Measurements from ENCODE around the gene CCDC117.

DNA sequence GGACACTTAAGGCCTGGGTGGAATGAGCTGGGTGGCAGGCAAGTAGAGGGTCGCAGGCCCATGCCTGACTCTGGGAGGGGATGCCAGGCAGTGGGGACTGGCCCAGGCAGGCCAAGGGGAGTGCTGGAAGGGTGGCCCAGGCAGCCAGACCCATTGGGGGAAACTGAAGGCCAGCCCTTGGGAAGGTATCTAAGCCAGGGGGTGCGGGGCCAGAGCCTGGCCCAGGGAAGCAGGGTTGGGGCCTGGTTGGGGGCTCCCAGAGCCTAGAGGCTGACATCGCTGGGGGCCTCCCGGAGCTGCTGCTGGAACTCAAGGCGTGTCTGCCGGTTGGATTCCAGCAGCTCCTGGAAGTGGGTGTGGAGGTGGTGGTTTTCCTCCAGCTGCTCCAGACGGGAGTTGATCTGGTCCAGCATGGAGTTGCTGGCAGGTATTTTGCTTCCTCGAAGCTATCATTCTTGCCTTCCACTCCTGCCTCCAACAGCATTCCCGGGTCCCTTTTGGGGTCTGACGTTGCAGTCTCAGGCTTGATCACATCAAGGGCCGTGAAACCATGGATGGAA is 63.2 kb downstream of the CCDC117 start:
- TF ChIP-seq, protein P1, sequence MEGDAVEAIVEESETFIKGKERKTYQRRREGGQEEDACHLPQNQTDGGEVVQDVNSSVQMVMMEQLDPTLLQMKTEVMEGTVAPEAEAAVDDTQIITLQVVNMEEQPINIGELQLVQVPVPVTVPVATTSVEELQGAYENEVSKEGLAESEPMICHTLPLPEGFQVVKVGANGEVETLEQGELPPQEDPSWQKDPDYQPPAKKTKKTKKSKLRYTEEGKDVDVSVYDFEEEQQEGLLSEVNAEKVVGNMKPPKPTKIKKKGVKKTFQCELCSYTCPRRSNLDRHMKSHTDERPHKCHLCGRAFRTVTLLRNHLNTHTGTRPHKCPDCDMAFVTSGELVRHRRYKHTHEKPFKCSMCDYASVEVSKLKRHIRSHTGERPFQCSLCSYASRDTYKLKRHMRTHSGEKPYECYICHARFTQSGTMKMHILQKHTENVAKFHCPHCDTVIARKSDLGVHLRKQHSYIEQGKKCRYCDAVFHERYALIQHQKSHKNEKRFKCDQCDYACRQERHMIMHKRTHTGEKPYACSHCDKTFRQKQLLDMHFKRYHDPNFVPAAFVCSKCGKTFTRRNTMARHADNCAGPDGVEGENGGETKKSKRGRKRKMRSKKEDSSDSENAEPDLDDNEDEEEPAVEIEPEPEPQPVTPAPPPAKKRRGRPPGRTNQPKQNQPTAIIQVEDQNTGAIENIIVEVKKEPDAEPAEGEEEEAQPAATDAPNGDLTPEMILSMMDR (IDR thresholded peaks at IDR 0.05): no peak
- TF ChIP-seq POLR2A (IDR thresholded peaks at IDR 0.05) (no peak), EP300 (IDR thresholded peaks at IDR 0.05) (no peak)
